HG03280 (cell line): ENCODE measurements around the gene CRAMP1.
A peak's percentile ranks its signal among the peaks of the same experiment; 100 is the strongest.
"Not testable (repeated sequence)": the region's sequence is repeated elsewhere in the genome, so short reads cannot be mapped to it uniquely, and the experiment has no call there.

Source experiments
- ATAC-seq: cut with Tn5 transposase; IDR thresholded peaks from one replicate; pipeline ENCODE4 v1.9.1; 2021; ENCODE audit warnings: mild to moderate bottlenecking, moderate library complexity; ENCODE audit not compliant: unreplicated experiment

CRAMP1 gene

GRCh38 chr16:1707193-1707790 lies 95.1 kb downstream of the CRAMP1 start:
- ATAC-seq, result no peak

- ATAC-seq, result no peak
Observed at GRCh38 chr16:1708083-1708767, 96.1 kb downstream of the CRAMP1 start.

GRCh38 chr16:1708768-1709180 lies 96.6 kb downstream of the CRAMP1 start:
- ATAC-seq, result no peak

GRCh38 chr16:1709356-1709755 lies 97.2 kb downstream of the CRAMP1 start:
- no peak for ATAC-seq

- ATAC-seq, result no peak
Observed at GRCh38 chr16:1710811-1711507, 98.8 kb downstream of the CRAMP1 start.

GRCh38 chr16:1712791-1713261 lies 100.7 kb downstream of the CRAMP1 start:
- ATAC-seq, result no peak

- peak; percentile 3 for ATAC-seq
Observed at GRCh38 chr16:1713331-1713730, 101.2 kb downstream of the CRAMP1 start.

GRCh38 chr16:1713933-1714332 lies 101.8 kb downstream of the CRAMP1 start:
- ATAC-seq, result peak; percentile 56

GRCh38 chr16:1715220-1715619 lies 103.1 kb downstream of the CRAMP1 start:
- ATAC-seq, result no peak

- not testable (repeated sequence) for ATAC-seq
Observed at GRCh38 chr16:1718236-1718635, 106.1 kb downstream of the CRAMP1 start.

GRCh38 chr16:1719559-1720229 lies 107.5 kb downstream of the CRAMP1 start:
- not testable (repeated sequence) for ATAC-seq

- no peak for ATAC-seq
Observed at GRCh38 chr16:1721372-1721771, 109.2 kb downstream of the CRAMP1 start.

- ATAC-seq, result no peak
Observed at GRCh38 chr16:1723450-1724147, 111.4 kb downstream of the CRAMP1 start.

- ATAC-seq, result no peak
Observed at GRCh38 chr16:1724491-1724890, 112.3 kb downstream of the CRAMP1 start.

GRCh38 chr16:1726661-1727502 lies 114.7 kb downstream of the CRAMP1 start:
- no peak for ATAC-seq
